Measurements from ENCODE around the gene ITGA7.

DNA sequence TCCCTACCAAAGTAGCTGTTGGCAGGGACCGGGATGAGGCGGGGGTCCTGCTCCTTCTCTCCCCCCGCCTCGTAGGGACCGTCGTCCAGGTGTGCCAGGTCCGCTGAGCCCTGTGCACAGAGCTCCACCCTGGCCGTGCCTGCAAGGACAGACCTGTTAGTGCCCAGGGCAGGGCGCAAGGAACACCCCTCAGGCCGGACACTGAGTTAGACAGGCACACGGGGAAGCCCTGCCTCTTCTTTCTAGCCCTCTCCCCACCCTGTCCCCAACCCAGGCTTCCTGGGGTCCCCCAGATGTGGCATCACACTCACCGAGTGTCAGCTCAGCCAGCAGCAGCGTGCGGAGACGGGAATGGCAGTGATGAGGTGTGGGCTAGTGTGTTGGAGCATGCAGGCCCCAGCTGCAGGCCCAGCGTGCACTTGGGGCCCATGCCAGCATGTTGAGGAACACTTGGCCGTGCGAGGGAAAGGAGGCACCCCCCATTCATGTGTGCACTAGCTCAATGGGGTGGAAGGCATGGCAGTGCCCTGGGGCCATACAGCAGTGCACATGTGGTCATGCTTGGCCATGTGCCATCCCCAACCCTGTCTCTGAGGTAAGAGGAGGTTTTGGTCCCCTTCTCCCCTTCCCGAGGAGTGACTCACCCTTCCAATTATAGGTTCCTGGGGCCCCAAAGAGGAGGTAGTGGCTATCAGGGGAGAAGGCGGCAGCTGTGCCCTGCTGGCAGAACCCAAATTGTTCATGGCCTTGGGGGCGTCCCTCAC is 7.3 kb downstream of the ITGA7 start:
- no peak for TF ChIP-seq TAF1 (IDR thresholded peaks at IDR 0.05; ENCODE audit: low read depth)
- TF ChIP-seq EP300 (IDR thresholded peaks at IDR 0.05; ENCODE audit: borderline replicate concordance): no peak

Measured in Ishikawa (cell line).